Cerebellar cortex (tissue), 1 donor: ENCODE measurements around the gene APOBEC4.
"Not testable (repeated sequence)": the region's sequence is repeated elsewhere in the genome, so short reads cannot be mapped to it uniquely, and the experiment has no call there.

Experiments
- DNase-seq: peaks from one replicate; pipeline ENCODE4 v3.0.0-alpha.2; 2015; ENCODE audit warnings: low spot score

APOBEC4 gene

DNA sequence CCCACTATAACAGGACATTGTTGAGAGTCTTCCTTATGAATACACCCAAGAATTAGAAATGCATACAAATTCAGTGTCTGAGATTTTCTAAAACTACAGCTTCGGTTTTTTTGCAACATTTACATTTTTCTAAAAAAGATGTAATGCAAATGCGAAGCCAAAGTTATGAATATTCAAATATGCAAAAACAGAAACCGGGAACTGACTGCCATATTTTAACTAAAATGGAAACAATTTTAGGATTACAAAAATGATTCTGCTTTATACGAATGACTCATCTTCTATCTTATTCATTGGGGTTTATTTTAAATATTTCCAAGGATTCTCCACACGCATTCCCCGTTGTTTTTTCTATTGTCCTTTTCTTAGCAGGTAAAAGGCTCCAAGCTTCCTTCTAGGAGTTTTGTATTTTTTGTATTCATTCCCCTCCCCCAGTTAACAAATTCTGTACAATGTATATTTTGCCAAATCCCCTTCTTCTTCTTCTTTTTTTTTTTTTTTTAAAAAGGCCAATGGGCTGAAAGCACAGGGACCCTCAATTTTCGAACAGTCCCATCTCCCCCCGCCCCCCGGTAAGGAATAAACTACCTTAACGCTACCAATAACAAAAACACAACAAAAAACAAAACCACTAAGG is 18.6 kb downstream of the APOBEC4 start:
- no peak for DNase-seq

DNA sequence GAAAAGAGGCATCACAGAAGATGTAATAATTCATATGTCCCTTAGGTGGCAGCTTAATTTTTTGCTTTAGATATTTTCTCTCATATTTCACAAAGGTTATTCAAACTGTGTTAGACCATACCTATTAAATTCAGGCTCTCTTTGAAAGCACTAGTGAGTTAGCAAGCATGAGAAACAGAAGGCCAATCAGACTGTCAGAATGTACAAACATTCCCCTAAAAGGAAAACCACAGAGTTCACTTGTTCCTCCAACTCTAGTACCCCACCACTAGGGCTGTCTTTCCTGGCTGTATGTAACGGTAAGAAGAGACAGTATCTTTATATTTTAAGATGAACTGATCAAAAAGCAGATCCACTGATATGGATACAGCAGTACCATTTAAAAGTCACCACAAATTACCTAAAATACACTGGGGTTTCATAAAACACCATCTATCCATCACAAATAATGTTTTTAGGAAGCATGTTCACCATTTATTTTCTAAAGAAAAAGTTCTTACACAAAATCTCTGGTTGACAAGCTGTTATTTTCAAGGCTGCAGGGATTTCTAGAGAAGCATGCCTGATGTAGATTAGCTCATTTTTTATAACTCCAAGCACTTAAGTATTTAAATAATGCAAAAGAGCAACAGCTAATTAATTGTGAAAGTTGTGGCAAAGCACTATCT is 19.3 kb downstream of the APOBEC4 start:
- DNase-seq, result peak; percentile 74

DNA sequence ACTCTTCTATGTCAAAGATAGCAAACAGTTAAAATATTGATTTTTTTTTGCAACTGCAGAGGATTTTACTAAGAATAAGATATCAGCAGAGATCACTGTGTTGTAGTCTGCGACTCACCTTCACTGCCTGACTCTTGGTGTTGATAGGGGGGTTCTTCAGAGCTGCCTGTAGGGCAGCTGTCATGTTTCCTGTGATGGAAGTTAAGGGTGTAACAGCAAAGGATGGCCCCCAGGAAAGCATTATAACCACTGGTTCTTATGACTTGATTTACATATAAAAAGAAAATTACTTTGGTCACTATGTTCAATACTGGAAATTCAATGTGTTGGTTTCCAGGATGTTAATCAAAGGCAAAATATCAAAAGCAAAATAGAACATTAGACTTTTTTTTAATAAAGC is 20.2 kb downstream of the APOBEC4 start:
- no peak for DNase-seq

GRCh38 chr1:183632114-183632513 is 21.0 kb downstream of the APOBEC4 start:
- DNase-seq, result no peak

DNA sequence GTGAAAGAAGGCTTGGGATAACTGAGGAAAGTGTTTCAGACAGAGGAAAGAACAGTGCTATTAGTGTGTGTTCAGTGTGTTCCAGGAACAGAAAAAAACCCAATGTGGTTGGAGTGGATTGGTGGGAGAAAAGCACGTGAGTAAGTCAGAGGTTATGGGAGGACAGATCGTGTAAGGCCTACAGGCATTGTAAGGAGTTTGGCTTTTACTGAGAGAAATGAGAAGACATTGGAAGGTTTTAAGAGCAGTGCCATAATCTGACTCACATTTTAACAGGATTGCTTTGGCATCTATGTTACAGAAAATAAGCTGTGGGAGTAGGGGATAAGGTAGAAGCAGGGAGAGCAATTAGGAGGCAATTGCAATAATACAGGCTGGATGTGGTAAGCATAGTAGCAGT is 22.4 kb downstream of the APOBEC4 start:
- no peak for DNase-seq

DNA sequence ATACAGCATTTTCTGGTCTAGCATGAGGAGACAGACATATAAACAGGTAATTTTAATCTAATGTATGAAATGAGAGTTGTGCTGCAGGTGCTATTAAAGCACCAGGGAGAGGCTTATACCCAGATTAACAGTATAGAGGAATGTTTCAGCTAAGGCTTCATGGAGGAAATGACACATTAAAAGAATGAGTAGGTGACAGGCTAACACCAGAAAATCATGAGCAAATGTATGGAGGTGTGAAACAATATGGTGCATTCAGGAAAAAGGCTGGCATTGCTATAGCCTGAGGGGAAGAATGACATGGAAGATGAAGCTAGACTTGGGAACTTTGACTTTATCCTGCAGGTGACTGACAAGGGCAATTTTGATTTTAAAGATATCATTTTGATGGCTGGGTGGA is 24.6 kb downstream of the APOBEC4 start:
- DNase-seq, result no peak

- DNase-seq, result not testable (repeated sequence)
These were observed 26.9 kb downstream of the APOBEC4 start for GRCh38 chr1:183626236-183626635.

GRCh38 chr1:183622884-183623785 is 30.0 kb downstream of the APOBEC4 start:
- peak; percentile 86 for DNase-seq

- no peak for DNase-seq
These were observed 31.1 kb downstream of the APOBEC4 start for GRCh38 chr1:183622013-183622412.

DNA sequence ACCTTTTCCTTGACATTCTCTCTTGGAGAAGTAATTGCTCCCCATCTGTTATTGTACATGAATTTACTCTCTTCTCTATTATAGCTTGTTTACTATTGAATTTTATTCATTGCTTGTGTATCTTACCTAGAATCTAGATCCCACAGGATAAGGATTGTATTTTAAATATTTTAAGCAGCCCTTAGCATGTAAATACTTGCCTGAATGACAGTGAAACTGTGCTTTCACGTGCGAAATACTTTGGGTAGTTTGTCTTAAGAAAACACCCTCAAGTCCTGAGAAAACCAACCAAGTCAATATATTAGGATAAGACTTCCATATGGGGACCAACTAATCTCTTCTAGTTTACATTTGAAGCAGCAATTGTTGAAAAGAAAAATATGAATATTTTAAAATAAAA is 32.8 kb downstream of the APOBEC4 start:
- no peak for DNase-seq

- DNase-seq, result no peak
These were observed 33.3 kb downstream of the APOBEC4 start for GRCh38 chr1:183619781-183620180.

GRCh38 chr1:183618202-183618601 is 34.9 kb downstream of the APOBEC4 start:
- DNase-seq, result not testable (repeated sequence)

- not testable (repeated sequence) for DNase-seq
These were observed 40.1 kb downstream of the APOBEC4 start for GRCh38 chr1:183612975-183613374.

GRCh38 chr1:183612407-183612806 is 40.7 kb downstream of the APOBEC4 start:
- DNase-seq, result no peak

- no peak for DNase-seq
These were observed 42.1 kb downstream of the APOBEC4 start for GRCh38 chr1:183611021-183611420.

DNA sequence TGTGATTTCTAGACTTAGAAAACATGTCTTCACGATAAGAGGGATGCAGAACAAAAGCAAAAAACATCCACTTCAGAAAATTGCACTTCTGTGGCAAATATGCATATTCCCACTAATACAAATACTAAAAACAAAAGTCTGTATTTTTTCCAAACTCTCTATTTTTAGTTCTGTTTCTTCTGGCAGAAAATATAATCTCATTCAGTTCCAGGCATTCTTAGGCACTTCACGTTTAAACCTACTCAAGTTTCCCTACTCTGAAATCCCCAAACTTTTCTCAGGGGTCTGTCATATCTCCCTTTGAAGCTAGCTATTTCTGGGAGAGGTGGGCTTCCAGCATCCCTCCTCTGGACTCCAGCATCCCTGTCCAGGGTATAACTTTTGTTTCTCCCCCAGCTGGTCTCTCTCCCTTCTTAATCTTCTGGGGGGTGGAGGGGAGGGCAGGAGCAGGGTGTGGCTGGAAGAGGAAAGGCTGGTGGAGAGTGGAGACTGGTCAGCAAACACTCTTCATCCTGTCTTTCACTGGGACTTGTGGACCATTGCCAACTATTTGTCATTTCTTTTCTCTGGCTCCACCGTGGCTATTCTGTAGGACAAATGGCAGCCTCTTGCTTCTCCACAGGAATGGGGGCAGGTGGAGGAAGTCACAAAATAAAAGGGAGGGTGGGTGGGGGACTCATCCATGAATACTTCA is 43.2 kb downstream of the APOBEC4 start:
- no peak for DNase-seq

GRCh38 chr1:183609313-183609712 is 43.8 kb downstream of the APOBEC4 start:
- DNase-seq, result peak; percentile 36

- no peak for DNase-seq
These were observed 45.7 kb downstream of the APOBEC4 start for GRCh38 chr1:183607322-183607980.

- no peak for DNase-seq
These were observed 47.2 kb downstream of the APOBEC4 start for GRCh38 chr1:183605904-183606303.

DNA sequence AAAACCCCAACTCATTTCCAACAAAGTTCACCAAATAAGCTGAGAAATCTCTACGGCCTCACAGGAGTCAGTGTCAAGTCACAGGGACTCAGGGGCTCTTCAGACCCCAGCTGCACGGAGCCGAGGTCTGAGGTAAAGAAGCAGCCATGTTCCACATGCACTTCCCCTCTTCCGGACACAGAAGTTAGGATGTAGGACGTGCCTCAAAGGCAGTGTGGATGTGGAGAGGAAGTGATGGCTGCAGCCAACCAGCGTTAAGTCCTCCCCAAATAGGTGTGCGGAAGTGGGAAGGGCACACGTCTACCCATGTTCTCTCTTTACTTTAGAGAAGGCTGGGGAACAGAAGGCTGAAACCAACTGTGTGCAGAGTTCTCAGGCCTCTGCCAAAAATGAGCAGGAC is 48.3 kb downstream of the APOBEC4 start:
- DNase-seq, result no peak

- no peak for DNase-seq
These were observed 48.9 kb downstream of the APOBEC4 start for GRCh38 chr1:183604038-183604808.
